H9 (cell line): ENCODE measurements around the gene MTA3. TPM values are rescaled to one million over a fixed set of nuclear protein-coding genes. Genes with fewer than 3 reads are reported as not detected.

Source experiments
- DNase-seq: peaks from one replicate; pipeline ENCODE4 v3.0.0-alpha.2; 2017
- H2AFZ ChIP-seq: one replicate; pipeline ENCODE4 v1.6.1; 2013; ENCODE audit warnings: mild to moderate bottlenecking, low read length, control low read depth, moderate library complexity
- H2AK5ac ChIP-seq: 2 replicates; pipeline ENCODE4 v1.6.1; 2013; ENCODE audit warnings: low read length, control low read depth, mixed read lengths; ENCODE audit not compliant: insufficient read length
- H2BK120ac ChIP-seq: one replicate; pipeline ENCODE4 v1.6.1; 2013; ENCODE audit warnings: low read depth, mild to moderate bottlenecking, low read length, control low read depth, inconsistent platforms; ENCODE audit not compliant: poor library complexity, severe bottlenecking
- H2BK12ac ChIP-seq: 2 replicates; pipeline ENCODE4 v1.6.1; 2013; ENCODE audit warnings: low read length, control low read depth, mixed read lengths, low read depth; ENCODE audit not compliant: insufficient read length
- H2BK15ac ChIP-seq: 2 replicates; pipeline ENCODE4 v1.6.1; 2013; ENCODE audit warnings: low read depth, low read length, control low read depth
- H2BK20ac ChIP-seq: one replicate; pipeline ENCODE4 v1.6.1; 2013; ENCODE audit warnings: low read depth, mild to moderate bottlenecking, low read length, control low read depth, inconsistent platforms; ENCODE audit not compliant: poor library complexity, severe bottlenecking
- H2BK5ac ChIP-seq: 2 replicates; pipeline ENCODE4 v1.6.1; 2013; ENCODE audit warnings: low read length, control low read depth, mixed read lengths; ENCODE audit not compliant: insufficient read length
- H3K14ac ChIP-seq: 2 replicates; pipeline ENCODE4 v1.6.1; 2013; ENCODE audit warnings: low read length, control low read depth; ENCODE audit not compliant: insufficient read depth
- H3K18ac ChIP-seq: 2 replicates; pipeline ENCODE4 v1.6.1; 2013; ENCODE audit warnings: low read depth, mild to moderate bottlenecking, mixed read lengths, low read length, control low read depth; ENCODE audit not compliant: insufficient read length
- H3K23ac ChIP-seq: 2 replicates; pipeline ENCODE4 v1.6.1; 2013; ENCODE audit warnings: low read length, control low read depth, mixed read lengths, low read depth; ENCODE audit not compliant: insufficient read length
- H3K23me2 ChIP-seq: 2 replicates; pipeline ENCODE4 v1.6.1; 2013; ENCODE audit warnings: low read depth, mild to moderate bottlenecking, mixed read lengths, low read length, control low read depth; ENCODE audit not compliant: insufficient read length, poor library complexity, severe bottlenecking
- H3K27ac ChIP-seq: 2 replicates; pipeline ENCODE4 v1.5.1; 2013; ENCODE audit warnings: low read length, control low read depth, mixed read lengths, low read depth; ENCODE audit not compliant: insufficient read length
- H3K27me3 ChIP-seq: 2 replicates; pipeline ENCODE4 v1.6.1; 2013; ENCODE audit warnings: low read length, control low read depth, inconsistent platforms; ENCODE audit not compliant: insufficient read depth
- H3K4ac ChIP-seq: 2 replicates; pipeline ENCODE4 v1.6.1; 2013; ENCODE audit warnings: low read depth, mild to moderate bottlenecking, control low read depth, inconsistent platforms, low read length, moderate library complexity
- H3K4me1 ChIP-seq: 2 replicates; pipeline ENCODE4 v1.6.1; 2013; ENCODE audit warnings: low read length, control low read depth, inconsistent platforms; ENCODE audit not compliant: insufficient read depth
- H3K4me2 ChIP-seq: 2 replicates; pipeline ENCODE4 v1.6.1; 2013; ENCODE audit warnings: low read length, control low read depth, mixed read lengths; ENCODE audit not compliant: insufficient read length, insufficient read depth
- H3K56ac ChIP-seq: 2 replicates; pipeline ENCODE4 v1.6.1; 2013; ENCODE audit warnings: low read depth, mild to moderate bottlenecking, mixed read lengths, low read length, control low read depth; ENCODE audit not compliant: insufficient read length
- H3K79me1 ChIP-seq: 2 replicates; pipeline ENCODE4 v1.6.1; 2013; ENCODE audit warnings: low read depth, mild to moderate bottlenecking, moderate library complexity, low read length, control low read depth, inconsistent platforms; ENCODE audit not compliant: insufficient read depth, poor library complexity, severe bottlenecking
- H3K79me2 ChIP-seq: 2 replicates; pipeline ENCODE4 v1.6.1; 2013; ENCODE audit warnings: low read length, control low read depth, inconsistent platforms; ENCODE audit not compliant: insufficient read depth
- H3K9ac ChIP-seq: 2 replicates; pipeline ENCODE4 v1.6.1; 2013; ENCODE audit warnings: low read length, control low read depth, mixed read lengths; ENCODE audit not compliant: insufficient read length; ENCODE audit errors: extremely low read depth
- H3K9me3 ChIP-seq: one replicate; pipeline ENCODE4 v1.6.1; 2013; ENCODE audit warnings: low read depth, low read length, inconsistent platforms; ENCODE audit not compliant: control insufficient read depth
- H3T11ph ChIP-seq: one replicate; pipeline ENCODE4 v1.6.1; 2013; ENCODE audit warnings: mild to moderate bottlenecking, low read length, control low read depth, inconsistent platforms
- H4K20me1 ChIP-seq: one replicate; pipeline ENCODE4 v1.6.1; 2013; ENCODE audit not compliant: control insufficient read depth, insufficient read length, insufficient read depth
- H4K5ac ChIP-seq: 2 replicates; pipeline ENCODE4 v1.6.1; 2013; ENCODE audit warnings: low read depth, mild to moderate bottlenecking, mixed read lengths, low read length, control low read depth; ENCODE audit not compliant: insufficient read length
- H4K8ac ChIP-seq: replicated peaks from 2 replicates; pipeline ENCODE4 v1.6.1; 2013; ENCODE audit warnings: low read length, control low read depth, mixed read lengths, low read depth; ENCODE audit not compliant: insufficient read length
- H4K91ac ChIP-seq: 2 replicates; pipeline ENCODE4 v1.6.1; 2013; ENCODE audit warnings: low read depth, mild to moderate bottlenecking, moderate library complexity, mixed read lengths, low read length, control low read depth; ENCODE audit not compliant: insufficient read length
- H3K27ac Mint-ChIP-seq, 3 experiments: 2 replicates in 2 of 3; 3 replicates in 1 of 3; pipeline ENCODE4 v1.8.0; 2020 to 2021; ENCODE audit warnings: mixed read lengths in 3 of 3, mild to moderate bottlenecking in 1 of 3, moderate library complexity in 1 of 3
- H3K27me3 Mint-ChIP-seq: 2 replicates; pipeline ENCODE4 v1.8.0; 2021; ENCODE audit warnings: low read depth, mild to moderate bottlenecking, moderate library complexity, mixed read lengths
- H3K36me3 Mint-ChIP-seq, 3 experiments: 2 replicates in 2 of 3; 3 replicates in 1 of 3; pipeline ENCODE4 v1.8.0; 2020 to 2021; ENCODE audit warnings: low read depth in 3 of 3, mixed read lengths in 3 of 3; ENCODE audit not compliant: insufficient read depth in 1 of 3
- H3K4me1 Mint-ChIP-seq, 2 experiments: 2 replicates each; pipeline ENCODE4 v1.8.0; 2020; ENCODE audit warnings: mixed read lengths in 2 of 2
- H3K4me3 Mint-ChIP-seq, 2 experiments: 2 replicates in 1 of 2; 3 replicates in 1 of 2; pipeline ENCODE4 v1.8.0; 2020 to 2021; ENCODE audit warnings: mild to moderate bottlenecking in 2 of 2, mixed read lengths in 2 of 2, moderate library complexity in 1 of 2
- H3K9me3 Mint-ChIP-seq, 2 experiments: 2 replicates in 1 of 2; 3 replicates in 1 of 2; pipeline ENCODE4 v1.8.0; 2020; ENCODE audit warnings: mild to moderate bottlenecking in 2 of 2, mixed read lengths in 2 of 2, moderate library complexity in 1 of 2
- WGBS: extraction: QIAGEN DNeasy Blood & Tissue Kit; methylation state at CpG from one replicate; pipeline ENCODE4 v1.1.7; 2013; ENCODE audit warnings: missing lambda C conversion rate, low lambda C conversion rate, mixed read lengths; ENCODE audit not compliant: insufficient read length; ENCODE audit errors: extremely low coverage; 5-methylcytosine and 5-hydroxymethylcytosine counted together
- total RNA-seq: library from RNA; stranded (reverse); gene quantifications from 2 replicates; pipeline ENCODE4 v1.2.1, GENCODE V29; 2021
- TF ChIP-seq, protein P1 (sequence below): fragments of 200-600 bp; sonication (generic); conservative IDR thresholded peaks from 3 replicates; pipeline ENCODE4 v1.8.0; 2021; ENCODE audit warnings: antibody characterized with exemption, mild to moderate bottlenecking

Gene MTA3
- total RNA-seq, 1 experiment from 2014 or later = 253 TPM

- no peak overlapping the region for H2BK5ac ChIP-seq
- no peak overlapping the region for H2BK15ac ChIP-seq
- H2AK5ac ChIP-seq = no peak overlapping the region
- H3K23ac ChIP-seq = no peak overlapping the region
- no peak overlapping the region for H3K18ac ChIP-seq
- H3K56ac ChIP-seq = no peak overlapping the region
- no peak overlapping the region for H3K4ac ChIP-seq
- Mint-ChIP-seq H3K27ac (no peak overlapping the region), H3K27me3 (no peaks in the 10 kb centered on the region), H3K4me1 (peaks cover 10 to 30% of the 10 kb centered on the region in 2 experiments), H3K9me3 (no peaks in the 10 kb centered on the region), H3K4me3 (no peak overlapping the region), H3K36me3 (peaks cover 4 to 7% (median 5%) of the 10 kb centered on the region in 3 experiments; a peak in 6 of 7 replicates)
- no peak overlapping the region for H3K4me2 ChIP-seq
- H3K14ac ChIP-seq = no peak overlapping the region
- H3K27me3 ChIP-seq = no peaks in the 10 kb centered on the region
- H3T11ph ChIP-seq = no peak overlapping the region
- no peaks in the 10 kb centered on the region for H3K4me1 ChIP-seq
- TF ChIP-seq, protein P1, sequence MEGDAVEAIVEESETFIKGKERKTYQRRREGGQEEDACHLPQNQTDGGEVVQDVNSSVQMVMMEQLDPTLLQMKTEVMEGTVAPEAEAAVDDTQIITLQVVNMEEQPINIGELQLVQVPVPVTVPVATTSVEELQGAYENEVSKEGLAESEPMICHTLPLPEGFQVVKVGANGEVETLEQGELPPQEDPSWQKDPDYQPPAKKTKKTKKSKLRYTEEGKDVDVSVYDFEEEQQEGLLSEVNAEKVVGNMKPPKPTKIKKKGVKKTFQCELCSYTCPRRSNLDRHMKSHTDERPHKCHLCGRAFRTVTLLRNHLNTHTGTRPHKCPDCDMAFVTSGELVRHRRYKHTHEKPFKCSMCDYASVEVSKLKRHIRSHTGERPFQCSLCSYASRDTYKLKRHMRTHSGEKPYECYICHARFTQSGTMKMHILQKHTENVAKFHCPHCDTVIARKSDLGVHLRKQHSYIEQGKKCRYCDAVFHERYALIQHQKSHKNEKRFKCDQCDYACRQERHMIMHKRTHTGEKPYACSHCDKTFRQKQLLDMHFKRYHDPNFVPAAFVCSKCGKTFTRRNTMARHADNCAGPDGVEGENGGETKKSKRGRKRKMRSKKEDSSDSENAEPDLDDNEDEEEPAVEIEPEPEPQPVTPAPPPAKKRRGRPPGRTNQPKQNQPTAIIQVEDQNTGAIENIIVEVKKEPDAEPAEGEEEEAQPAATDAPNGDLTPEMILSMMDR = no peak
- H4K20me1 ChIP-seq = no peaks in the 10 kb centered on the region
- no peak overlapping the region for H3K27ac ChIP-seq
- no peak overlapping the region for H4K8ac ChIP-seq
- H3K79me1 ChIP-seq = no peaks in the 10 kb centered on the region
- no peak overlapping the region for H4K91ac ChIP-seq
- no peak overlapping the region for H2AFZ ChIP-seq
- no peak overlapping the region for H2BK12ac ChIP-seq
- WGBS = no CpG with 5 or more reads among the region's 9 CpGs
- DNase-seq = no peak
- no peaks in the 10 kb centered on the region for H3K23me2 ChIP-seq
- H3K79me2 ChIP-seq = no peaks in the 10 kb centered on the region
- no peak overlapping the region for H4K5ac ChIP-seq
- H3K9me3 ChIP-seq = no peaks in the 10 kb centered on the region
- H3K9ac ChIP-seq = no peak overlapping the region
- H2BK20ac ChIP-seq = no peak overlapping the region
- no peak overlapping the region for H2BK120ac ChIP-seq
These were observed 193.1 kb downstream of the MTA3 start for GRCh38 chr2:42761554-42761953.
